ENCODE results near the gene KCNJ12.

Gene KCNJ12

DNA sequence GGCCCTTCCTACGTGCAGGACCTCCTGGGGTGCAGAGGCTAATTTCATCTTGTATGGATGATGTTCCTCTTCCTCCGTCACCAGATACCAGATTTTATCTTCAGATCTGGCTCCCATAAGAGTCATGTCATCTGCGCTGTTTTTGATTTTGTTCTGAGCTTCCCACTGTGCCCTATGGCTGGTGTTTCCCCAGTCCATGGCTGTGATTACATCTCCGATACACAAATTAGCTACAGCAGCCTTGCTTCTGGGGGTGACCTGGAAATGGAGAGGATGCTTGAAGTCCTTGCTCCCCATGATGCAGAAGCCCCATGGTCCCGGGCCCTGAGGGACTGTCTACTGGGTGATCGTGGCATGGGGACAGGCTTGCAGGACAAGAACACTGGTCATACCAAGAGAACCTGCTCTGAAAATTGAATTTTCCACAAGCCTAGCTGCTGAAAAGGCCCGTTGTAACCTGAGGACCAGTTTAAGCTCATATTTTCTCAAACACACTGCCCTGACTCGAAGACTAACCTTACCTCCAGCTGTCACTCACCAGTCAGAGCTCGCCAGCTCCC lies 69.0 kb downstream of the KCNJ12 start:
- TF ChIP-seq SIN3A (IDR thresholded peaks at IDR 0.05; ENCODE audit: borderline replicate concordance, insufficient read depth, low read length): no peak
- TF ChIP-seq, protein P1, sequence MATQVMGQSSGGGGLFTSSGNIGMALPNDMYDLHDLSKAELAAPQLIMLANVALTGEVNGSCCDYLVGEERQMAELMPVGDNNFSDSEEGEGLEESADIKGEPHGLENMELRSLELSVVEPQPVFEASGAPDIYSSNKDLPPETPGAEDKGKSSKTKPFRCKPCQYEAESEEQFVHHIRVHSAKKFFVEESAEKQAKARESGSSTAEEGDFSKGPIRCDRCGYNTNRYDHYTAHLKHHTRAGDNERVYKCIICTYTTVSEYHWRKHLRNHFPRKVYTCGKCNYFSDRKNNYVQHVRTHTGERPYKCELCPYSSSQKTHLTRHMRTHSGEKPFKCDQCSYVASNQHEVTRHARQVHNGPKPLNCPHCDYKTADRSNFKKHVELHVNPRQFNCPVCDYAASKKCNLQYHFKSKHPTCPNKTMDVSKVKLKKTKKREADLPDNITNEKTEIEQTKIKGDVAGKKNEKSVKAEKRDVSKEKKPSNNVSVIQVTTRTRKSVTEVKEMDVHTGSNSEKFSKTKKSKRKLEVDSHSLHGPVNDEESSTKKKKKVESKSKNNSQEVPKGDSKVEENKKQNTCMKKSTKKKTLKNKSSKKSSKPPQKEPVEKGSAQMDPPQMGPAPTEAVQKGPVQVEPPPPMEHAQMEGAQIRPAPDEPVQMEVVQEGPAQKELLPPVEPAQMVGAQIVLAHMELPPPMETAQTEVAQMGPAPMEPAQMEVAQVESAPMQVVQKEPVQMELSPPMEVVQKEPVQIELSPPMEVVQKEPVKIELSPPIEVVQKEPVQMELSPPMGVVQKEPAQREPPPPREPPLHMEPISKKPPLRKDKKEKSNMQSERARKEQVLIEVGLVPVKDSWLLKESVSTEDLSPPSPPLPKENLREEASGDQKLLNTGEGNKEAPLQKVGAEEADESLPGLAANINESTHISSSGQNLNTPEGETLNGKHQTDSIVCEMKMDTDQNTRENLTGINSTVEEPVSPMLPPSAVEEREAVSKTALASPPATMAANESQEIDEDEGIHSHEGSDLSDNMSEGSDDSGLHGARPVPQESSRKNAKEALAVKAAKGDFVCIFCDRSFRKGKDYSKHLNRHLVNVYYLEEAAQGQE (IDR thresholded peaks at IDR 0.05; ENCODE audit: insufficient read depth in 1 of 2, low read depth in 2 of 2, low read length in 2 of 2): no peak
- no peak for TF ChIP-seq FOXP2 (optimal IDR thresholded peaks at IDR 0.05; ENCODE audit: borderline replicate concordance, extremely low read depth, extremely low read length, insufficient read depth)
- TF ChIP-seq POLR2AphosphoS5 (IDR thresholded peaks at IDR 0.05; ENCODE audit: low read depth, low read length): no peak
- TF ChIP-seq TAF1 (IDR thresholded peaks at IDR 0.05; ENCODE audit: borderline replicate concordance, insufficient read depth, low read length): no peak

DNA sequence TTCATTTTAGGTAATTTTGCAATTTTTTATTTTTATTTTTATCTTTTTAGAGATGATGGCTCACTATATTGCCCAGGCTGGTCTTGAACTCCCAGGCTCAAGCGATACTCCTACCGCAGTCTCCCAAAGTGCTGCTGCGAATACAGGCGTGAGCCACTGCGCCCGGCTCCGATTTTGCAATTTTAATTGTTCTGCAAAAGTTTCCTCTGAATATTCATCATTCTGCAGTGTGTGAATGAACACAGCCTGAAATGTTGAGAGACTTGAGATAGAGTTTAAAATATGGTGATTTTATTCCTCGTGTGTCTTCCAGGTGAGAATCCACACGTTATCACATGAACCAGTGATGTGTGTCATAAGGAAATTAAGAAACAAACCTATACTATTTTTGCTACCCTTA lies 75.8 kb downstream of the KCNJ12 start:
- no peak for TF ChIP-seq POLR2AphosphoS5 (IDR thresholded peaks at IDR 0.05; ENCODE audit: low read depth, low read length)

GRCh38 chr17:21452377-21453143 lies 76.4 kb downstream of the KCNJ12 start:
- TF ChIP-seq, protein P1 (IDR thresholded peaks at IDR 0.05; ENCODE audit: insufficient read depth in 1 of 2, low read depth in 2 of 2, low read length in 2 of 2): no peak
- no peak for TF ChIP-seq FOXP2 (optimal IDR thresholded peaks at IDR 0.05; ENCODE audit: borderline replicate concordance, extremely low read depth, extremely low read length, insufficient read depth)
- TF ChIP-seq POLR2AphosphoS5 (IDR thresholded peaks at IDR 0.05; ENCODE audit: low read depth, low read length): no peak
- no peak for TF ChIP-seq TAF1 (IDR thresholded peaks at IDR 0.05; ENCODE audit: borderline replicate concordance, insufficient read depth, low read length)
- no peak for TF ChIP-seq SIN3A (IDR thresholded peaks at IDR 0.05; ENCODE audit: borderline replicate concordance, insufficient read depth, low read length)

GRCh38 chr17:21453144-21453898 lies 77.2 kb downstream of the KCNJ12 start:
- TF ChIP-seq TAF1 (IDR thresholded peaks at IDR 0.05; ENCODE audit: borderline replicate concordance, insufficient read depth, low read length): no peak
- TF ChIP-seq POLR2AphosphoS5 (IDR thresholded peaks at IDR 0.05; ENCODE audit: low read depth, low read length): no peak
- TF ChIP-seq FOXP2 (optimal IDR thresholded peaks at IDR 0.05; ENCODE audit: borderline replicate concordance, extremely low read depth, extremely low read length, insufficient read depth): no peak
- no peak for TF ChIP-seq SIN3A (IDR thresholded peaks at IDR 0.05; ENCODE audit: borderline replicate concordance, insufficient read depth, low read length)
- TF ChIP-seq, protein P1 (IDR thresholded peaks at IDR 0.05; ENCODE audit: insufficient read depth in 1 of 2, low read depth in 2 of 2, low read length in 2 of 2): no peak

DNA sequence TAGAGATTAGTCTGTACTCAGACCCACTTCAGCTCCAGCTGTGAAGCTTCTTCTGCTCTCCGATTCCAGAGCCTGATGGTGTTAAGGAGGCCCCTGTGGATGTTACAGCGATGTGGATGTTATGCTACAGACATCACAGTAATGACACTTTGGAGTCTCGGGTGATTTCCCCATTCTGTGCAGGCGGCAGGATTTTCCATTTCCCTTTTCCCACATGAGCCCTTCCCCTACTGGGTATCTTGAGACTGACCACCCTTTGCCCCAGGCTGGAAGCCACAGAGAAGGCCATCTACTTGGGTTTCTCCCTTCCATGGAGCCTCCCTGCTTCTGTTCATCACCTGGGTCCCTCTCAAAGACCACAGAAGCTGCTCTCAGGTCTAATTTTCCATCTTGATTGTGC lies 78.3 kb downstream of the KCNJ12 start:
- TF ChIP-seq SIN3A (IDR thresholded peaks at IDR 0.05; ENCODE audit: borderline replicate concordance, insufficient read depth, low read length) (no peak), FOXP2 (optimal IDR thresholded peaks at IDR 0.05; ENCODE audit: borderline replicate concordance, extremely low read depth, extremely low read length, insufficient read depth) (no peak), POLR2AphosphoS5 (IDR thresholded peaks at IDR 0.05; ENCODE audit: low read depth, low read length) (no peak), TAF1 (IDR thresholded peaks at IDR 0.05; ENCODE audit: borderline replicate concordance, insufficient read depth, low read length) (no peak)
- TF ChIP-seq, protein P1 (IDR thresholded peaks at IDR 0.05; ENCODE audit: insufficient read depth in 1 of 2, low read depth in 2 of 2, low read length in 2 of 2): no peak

Data from PFSK-1 (cell line).